HepG2 (cell line): ENCODE data around the gene ZSCAN26. TPM values are rescaled to one million over a fixed set of nuclear protein-coding genes. Genes with fewer than 3 reads are reported as not detected.

Experiments
- CBFB ChIP-seq: sonication (generic); formaldehyde crosslinking; IDR thresholded peaks from 2 replicates; pipeline ENCODE4 v1.4.0; 2020; ENCODE audit warnings: missing genetic modification reagents
- CEBPZ ChIP-seq: IDR thresholded peaks from 2 replicates; pipeline ENCODE4 v1.6.1; 2012; ENCODE audit warnings: low read length, improper control_type of control experiment
- CENPT ChIP-seq: sonication (generic); formaldehyde crosslinking; IDR thresholded peaks from 2 replicates; pipeline ENCODE4 v1.8.0; 2022; ENCODE audit warnings: low read depth, mild to moderate bottlenecking, moderate library complexity, missing genetic modification reagents
- HNF4A ChIP-seq: sonication (generic); formaldehyde crosslinking; IDR thresholded peaks from 2 replicates; pipeline ENCODE4 v1.4.0; 2020; ENCODE audit warnings: missing genetic modification reagents
- KDM5B ChIP-seq: sonication (generic); formaldehyde crosslinking; IDR thresholded peaks from 2 replicates; pipeline ENCODE4 v1.4.0; 2020; ENCODE audit warnings: missing genetic modification reagents, mild to moderate bottlenecking, borderline replicate concordance
- NPAS2 ChIP-seq: sonication (generic); formaldehyde crosslinking; IDR thresholded peaks from 2 replicates; pipeline ENCODE4 v1.8.0; 2022; ENCODE audit warnings: mild to moderate bottlenecking, missing genetic modification reagents, borderline replicate concordance
- NR2F1 ChIP-seq, 2 experiments: fragments of 450-650 bp in 1 of 2; formaldehyde crosslinking in 1 of 2; IDR thresholded peaks; 2 replicates each; pipeline versions ENCODE4 v1.5.0 to v1.6.1; 2016 to 2020; ENCODE audit warnings: mild to moderate bottlenecking in 1 of 2, missing compliant biosample characterization in 1 of 2, missing genetic modification reagents in 1 of 2, moderate library complexity in 1 of 2
- RNF2 ChIP-seq: fragments of 450-650 bp; conservative IDR thresholded peaks from 2 replicates; pipeline ENCODE4 v1.6.1; 2016; ENCODE audit warnings: low read depth
- TAF1 ChIP-seq: sonication (generic); formaldehyde crosslinking; IDR thresholded peaks from 2 replicates; pipeline ENCODE4 v1.4.0; 2020; ENCODE audit warnings: missing genetic modification reagents
- YY1 ChIP-seq: IDR thresholded peaks from 2 replicates; pipeline ENCODE4 v1.6.1; 2011; ENCODE audit warnings: low read length, low read depth, moderate library complexity, mild to moderate bottlenecking; ENCODE audit not compliant: insufficient read depth, insufficient replicate concordance
- ZBTB44 ChIP-seq: sonication (generic); formaldehyde crosslinking; IDR thresholded peaks from 2 replicates; pipeline ENCODE4 v1.4.0; 2020; ENCODE audit warnings: missing genetic modification reagents
- ZFP36 ChIP-seq: fragments of 150-350 bp; IDR thresholded peaks from 2 replicates; pipeline ENCODE4 v1.6.1; 2018; ENCODE audit warnings: borderline replicate concordance, low read length, low read depth; ENCODE audit not compliant: partially characterized antibody
- ZKSCAN8 ChIP-seq: IDR thresholded peaks from 2 replicates; pipeline ENCODE4 v1.6.1; 2016; ENCODE audit warnings: borderline replicate concordance, missing genetic modification reagents, missing compliant biosample characterization
- ZNF180 ChIP-seq: sonication (generic); formaldehyde crosslinking; IDR thresholded peaks from 2 replicates; pipeline ENCODE4 v1.4.0; 2020; ENCODE audit warnings: low read depth, missing genetic modification reagents, borderline replicate concordance
- ZNF276 ChIP-seq: sonication (generic); formaldehyde crosslinking; IDR thresholded peaks from 2 replicates; pipeline ENCODE4 v1.4.0; 2020; ENCODE audit warnings: mild to moderate bottlenecking, low read depth, missing genetic modification reagents
- ZNF296 ChIP-seq: sonication (generic); formaldehyde crosslinking; conservative IDR thresholded peaks from 2 replicates; pipeline ENCODE4 v1.5.0; 2020; ENCODE audit warnings: mild to moderate bottlenecking, missing genetic modification reagents
- ZNF30 ChIP-seq: sonication (generic); formaldehyde crosslinking; IDR thresholded peaks from 2 replicates; pipeline ENCODE4 v1.5.0; 2020; ENCODE audit warnings: mild to moderate bottlenecking, missing genetic modification reagents
- ZNF501 ChIP-seq: sonication (generic); formaldehyde crosslinking; IDR thresholded peaks from 2 replicates; pipeline ENCODE4 v1.5.1; 2020; ENCODE audit warnings: mild to moderate bottlenecking, moderate library complexity, missing genetic modification reagents
- ZNF747 ChIP-seq: sonication (generic); formaldehyde crosslinking; IDR thresholded peaks from 2 replicates; pipeline ENCODE4 v1.8.1; 2023; ENCODE audit warnings: missing genetic modification reagents, mild to moderate bottlenecking, borderline replicate concordance
- ZNF766 ChIP-seq: sonication (generic); formaldehyde crosslinking; IDR thresholded peaks from 2 replicates; pipeline ENCODE4 v1.5.0; 2020; ENCODE audit warnings: missing genetic modification reagents, borderline replicate concordance
- ZNF777 ChIP-seq: sonication (generic); formaldehyde crosslinking; IDR thresholded peaks from 2 replicates; pipeline ENCODE4 v1.4.0; 2020; ENCODE audit warnings: missing genetic modification reagents
- ZSCAN29 ChIP-seq: sonication (generic); formaldehyde crosslinking; conservative IDR thresholded peaks from 2 replicates; pipeline ENCODE4 v1.4.0; 2020; ENCODE audit warnings: mild to moderate bottlenecking, missing genetic modification reagents
- polyA plus RNA-seq, 8 experiments: library from polyadenylated mRNA; depleted of rRNA in 3 of 8; stranded (reverse) in 7 of 8; unstranded in 1 of 8; fragments of >200 nt; fragmentation: Illumina TruSeq in 4 of 8; extraction: Trizol in 4 of 8; gene quantifications; 2 replicates each; pipeline versions ENCODE4 v1.2.1 to v1.2.3, GENCODE V29; 2011 to 2016; ENCODE audit warnings: low read depth in 4 of 8, missing spikeins in 1 of 8, mixed read lengths in 1 of 8; ENCODE audit not compliant: insufficient read depth in 1 of 8
- total RNA-seq, 5 experiments: library from RNA; depleted of rRNA; stranded (reverse); fragments of >200 nt; fragmentation: Illumina TruSeq; extraction: Trizol; gene quantifications; 2 replicates each; pipeline ENCODE4 v1.2.3, GENCODE V29; 2016; ENCODE audit warnings: low read depth in 1 of 5

ZSCAN26 gene
- total and polyA plus RNA-seq, 2 of the 13 experiments (the other 11 are each of a cell fraction or from before 2014, with no cell fraction given), result 12.0 to 15.6 TPM

DNA sequence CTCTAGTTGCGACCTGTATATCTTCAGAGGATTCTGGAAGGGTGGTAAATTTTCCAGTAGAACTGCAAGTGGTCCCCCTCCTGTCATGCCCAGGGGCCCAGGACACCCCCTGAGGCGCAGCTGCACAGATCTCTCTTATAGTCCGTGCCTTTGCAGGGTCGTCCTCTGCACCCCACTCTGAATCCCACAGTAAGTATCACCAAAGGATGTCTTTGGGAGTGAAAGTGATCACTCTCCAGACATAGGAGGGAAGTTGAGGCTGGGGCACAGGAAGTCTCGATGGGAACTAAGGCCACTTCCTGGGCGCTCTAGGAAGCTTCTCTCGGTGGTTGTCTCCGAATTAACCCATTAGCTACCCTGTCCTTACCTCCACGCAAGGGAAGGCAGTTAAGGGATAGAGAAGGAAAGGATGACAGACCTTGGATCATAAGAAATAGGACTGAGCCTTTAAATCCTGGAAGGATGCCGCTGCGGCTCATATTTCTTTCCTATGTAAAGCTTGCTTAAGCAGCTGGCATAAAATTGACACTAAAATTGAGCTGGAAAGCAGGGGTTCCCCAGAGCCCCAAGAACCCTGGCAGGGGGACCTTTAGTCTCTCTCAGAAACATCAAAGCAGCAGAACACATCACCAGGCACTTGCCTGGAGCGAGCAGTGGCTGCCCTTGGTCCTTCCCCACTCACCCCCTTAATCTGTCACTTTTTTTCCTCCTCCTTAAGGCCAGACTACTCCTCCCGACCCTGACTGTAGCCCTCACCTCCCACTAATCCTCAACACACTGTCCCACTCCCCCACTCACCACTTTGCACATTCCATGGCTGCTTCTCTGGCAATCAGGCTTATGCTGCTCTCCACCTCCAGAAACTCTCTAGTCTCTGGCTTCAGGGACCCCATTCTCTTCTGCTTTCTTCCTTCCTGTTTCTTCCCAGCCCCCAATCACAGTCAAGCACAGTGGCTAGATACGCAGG lies 14.7 kb upstream of the ZSCAN26 start, which contains the start of gene ZKSCAN4 (continued):
- TF ChIP-seq ZBTB44, result peak; percentile 81
- peak; percentile 87; the same call in 1 of the 2 replicates for TF ChIP-seq CBFB (CRISPR knock-in tag)
- no peak for TF ChIP-seq ZNF296 (CRISPR knock-in tag)
- no peak for TF ChIP-seq ZNF766
- no peak for TF ChIP-seq ZFP36
- TF ChIP-seq ZNF276, result no peak; the same call in 1 of the 2 replicates
- TF ChIP-seq ZNF30 (CRISPR knock-in tag), result no peak; the same call in 1 of the 2 replicates
- TF ChIP-seq RNF2, result no peak
- no peak for TF ChIP-seq CENPT
- TF ChIP-seq ZNF777 (CRISPR knock-in tag), result peak; percentile 74
- peak; percentile 47 for TF ChIP-seq YY1
- TF ChIP-seq TAF1 (CRISPR knock-in tag), result peak; percentile 85
- peak; percentile 55; the same call in 1 of the 2 replicates for TF ChIP-seq ZNF501
- TF ChIP-seq ZKSCAN8 (CRISPR knock-in tag), result peak; percentile 13; the same call in 1 of the 2 replicates
- TF ChIP-seq CEBPZ, result no peak
- TF ChIP-seq NPAS2 (CRISPR knock-in tag), result no peak
- TF ChIP-seq NR2F1 (CRISPR knock-in tag; IDR thresholded peaks at IDR 0.05), result no peak; a peak in 1 of 4 replicates
- TF ChIP-seq ZSCAN29, result no peak
- TF ChIP-seq HNF4A, result peak; percentile 60
- 0 out of 2 replicates have a peak, but pooled peaks have one; percentile 33 for TF ChIP-seq ZNF180 (CRISPR knock-in tag)
- TF ChIP-seq ZNF747 (CRISPR knock-in tag), result no peak
- 0 out of 2 replicates have a peak, but pooled peaks have one; percentile 0 for TF ChIP-seq KDM5B (CRISPR knock-in tag)
